ENCODE results near the gene PPM1H. TPM values are rescaled to one million over a fixed set of nuclear protein-coding genes. Genes with fewer than 3 reads are reported as not detected.
"Not testable (repeated sequence)": the region's sequence is repeated elsewhere in the genome, so short reads cannot be mapped to it uniquely, and the experiment has no call there.

PPM1H gene
- total RNA-seq, 1 donor from 2014 or later = 3.9 TPM

- DNase-seq (ENCODE audit: low read depth) = no peak
- TF ChIP-seq CTCF (conservative IDR thresholded peaks at IDR 0.05; ENCODE audit: low read depth, low read length) = no peak
- no peak overlapping the region for H3K4me3 ChIP-seq (ENCODE audit: low read depth, low read length)
These were observed 8.9 kb upstream of the PPM1H start for GRCh38 chr12:62943779-62944395.

GRCh38 chr12:62942316-62942715 is 7.4 kb upstream of the PPM1H start:
- H3K4me3 ChIP-seq (ENCODE audit: low read depth, low read length); DNase-seq (ENCODE audit: low read depth): not testable (repeated sequence)

GRCh38 chr12:62934239-62934798 is 631 bp downstream of the PPM1H start:
- DNase-seq (ENCODE audit: low read depth) = no peak
- peak; percentile 7 for TF ChIP-seq CTCF (conservative IDR thresholded peaks at IDR 0.05; ENCODE audit: low read depth, low read length)
- peak overlapping the region; percentile 64 for H3K4me3 ChIP-seq (ENCODE audit: low read depth, low read length)

- DNase-seq (ENCODE audit: low read depth) = no peak
- H3K4me3 ChIP-seq (ENCODE audit: low read depth, low read length) = peak overlapping the region; percentile 64
- TF ChIP-seq CTCF (conservative IDR thresholded peaks at IDR 0.05; ENCODE audit: low read depth, low read length) = no peak
These were observed 1.2 kb downstream of the PPM1H start for GRCh38 chr12:62933602-62934238.

- no peak for TF ChIP-seq CTCF (conservative IDR thresholded peaks at IDR 0.05; ENCODE audit: low read depth, low read length)
- H3K4me3 ChIP-seq (ENCODE audit: low read depth, low read length) = peak overlapping the region; percentile 64
- no peak for DNase-seq (ENCODE audit: low read depth)
These were observed 1.7 kb downstream of the PPM1H start for GRCh38 chr12:62933220-62933601.

GRCh38 chr12:62931477-62931876 is 3.5 kb downstream of the PPM1H start:
- no peak for TF ChIP-seq CTCF (conservative IDR thresholded peaks at IDR 0.05; ENCODE audit: low read depth, low read length)
- no peak overlapping the region for H3K4me3 ChIP-seq (ENCODE audit: low read depth, low read length)
- DNase-seq (ENCODE audit: low read depth) = no peak

- TF ChIP-seq CTCF (conservative IDR thresholded peaks at IDR 0.05; ENCODE audit: low read depth, low read length) = no peak
- DNase-seq (ENCODE audit: low read depth) = no peak
- no peak overlapping the region for H3K4me3 ChIP-seq (ENCODE audit: low read depth, low read length)
These were observed 4.2 kb downstream of the PPM1H start for GRCh38 chr12:62930546-62931425.
